K562 (cell line): Measurements from ENCODE around the gene TLL1. TPM values are rescaled to one million over a fixed set of nuclear protein-coding genes. Genes with fewer than 3 reads are reported as not detected.

Source experiments
- ATAC-seq: fragments of 200-7000 bp; cut with Tn5 transposase; 3 replicates; pipeline ENCODE4 v1.9.1; 2020; ENCODE audit warnings: moderate library complexity
- BruUV-seq: library from RNA; stranded (reverse); fragments of 400-500 nt; replicated peaks from 2 replicates; lab custom pipeline; 2021; lab: Mats Ljungman, UMichigan
- CTCF ChIA-PET: fragments of 300-600 bp; formaldehyde crosslinking; extraction: SDS; loops from one replicate; lab custom pipeline; 2021; ENCODE audit warnings: low intra/inter-chr PET ratio; lab: Yijun Ruan, JAX
- POLR2A ChIA-PET: fragments of 300-600, 350-650 bp; sonication (Branson Sonifier 250); formaldehyde crosslinking; extraction: SDS; loops from one replicate; lab custom pipeline; 2021; ENCODE audit warnings: antibody characterized with exemption, inconsistent platforms; lab: Yijun Ruan, JAX
- DNase-seq, 4 experiments: peaks; one replicate each; pipeline versions ENCODE4 v3.0.0 to v3.0.0-alpha.2; 2011 to 2018; ENCODE audit warnings: low spot score in 3 of 4, mixed read lengths in 3 of 4; ENCODE audit errors: extremely low read depth in 1 of 4
- FAIRE-seq: peaks from 2 replicates; lab custom pipeline; 2011; peaks lifted over from hg19 to GRCh38; lab: Jason Lieb, UNC
- H2AFZ ChIP-seq: 2 replicates; pipeline ENCODE4 v1.6.0; 2011; ENCODE audit warnings: low read depth, low read length, control low read depth, inconsistent platforms
- H3K27ac ChIP-seq: fragments of 200-600 bp; 3 replicates; pipeline ENCODE4 v1.8.0; 2011; ENCODE audit warnings: low read depth, mild to moderate bottlenecking, control low read depth, inconsistent platforms, low read length, moderate library complexity, mixed read lengths; ENCODE audit errors: extremely low read depth
- H3K27me3 ChIP-seq, 2 experiments: fragments of 300-600 bp in 1 of 2; 2 replicates in 1 of 2; 3 replicates in 1 of 2; pipeline versions ENCODE4 v1.6.0 to v1.8.0; 2011; ENCODE audit warnings: inconsistent platforms in 2 of 2, low read length in 2 of 2, mild to moderate bottlenecking in 1 of 2, mixed read lengths in 1 of 2, moderate library complexity in 1 of 2; ENCODE audit not compliant: control insufficient read depth in 2 of 2, insufficient read depth in 2 of 2
- H3K36me3 ChIP-seq: fragments of 300-600 bp; 3 replicates; pipeline ENCODE4 v1.8.0; 2011; ENCODE audit warnings: mild to moderate bottlenecking, low read length, inconsistent platforms; ENCODE audit not compliant: control insufficient read depth, insufficient read depth
- H3K4me1 ChIP-seq, 2 experiments: fragments of 200-600 bp in 1 of 2; replicated peaks in 1 of 2; 2 replicates in 1 of 2; 3 replicates in 1 of 2; pipeline versions ENCODE4 v1.5.1 to v1.8.0; 2011; ENCODE audit warnings: inconsistent platforms in 2 of 2, low read length in 2 of 2, mild to moderate bottlenecking in 1 of 2, mixed read lengths in 1 of 2, moderate library complexity in 1 of 2; ENCODE audit not compliant: control insufficient read depth in 2 of 2, insufficient read depth in 2 of 2
- H3K4me2 ChIP-seq: 2 replicates; pipeline ENCODE4 v1.6.1; 2011; ENCODE audit warnings: low read length, control low read depth, inconsistent platforms, mixed read lengths; ENCODE audit not compliant: insufficient read depth
- H3K4me3 ChIP-seq: fragments of 200-600 bp; sonication (generic), shearing (Covaris generic); 2 replicates; pipeline ENCODE4 v1.5.1; 2016; ENCODE audit warnings: control low read depth, inconsistent platforms
- H3K79me2 ChIP-seq: fragments of 200-600 bp; 3 replicates; pipeline ENCODE4 v1.8.0; 2011; ENCODE audit warnings: low read length, inconsistent platforms; ENCODE audit not compliant: control insufficient read depth, insufficient read depth
- H3K9ac ChIP-seq, 2 experiments: 2 replicates each; pipeline versions ENCODE4 v1.6.0 to v1.6.1; 2011; ENCODE audit warnings: low read depth in 2 of 2, low read length in 2 of 2, control low read depth in 1 of 2, inconsistent platforms in 1 of 2, mild to moderate bottlenecking in 1 of 2, mixed read lengths in 1 of 2; ENCODE audit not compliant: insufficient read depth in 1 of 2
- H3K9me1 ChIP-seq: one replicate; pipeline ENCODE4 v1.6.0; 2011; ENCODE audit warnings: inconsistent platforms, mild to moderate bottlenecking, low read length, moderate library complexity; ENCODE audit not compliant: control insufficient read depth, insufficient read depth
- H3K9me3 ChIP-seq: replicated peaks from 2 replicates; pipeline ENCODE4 v1.5.1; 2011; ENCODE audit warnings: low read depth, low read length, inconsistent platforms; ENCODE audit not compliant: control insufficient read depth, insufficient read depth
- H4K20me1 ChIP-seq: replicated peaks from 2 replicates; pipeline ENCODE4 v1.6.1; 2011; ENCODE audit warnings: low read length, inconsistent platforms, mixed read lengths; ENCODE audit not compliant: control insufficient read depth, insufficient read depth
- E4F1 ChIP-seq: fragments of 250-450 bp; sonication (Bioruptor Pico); IDR thresholded peaks from 2 replicates; pipeline ENCODE4 v1.5.0; 2021; ENCODE audit warnings: mild to moderate bottlenecking, borderline replicate concordance
- FOXP4 ChIP-seq: sonication (generic); formaldehyde crosslinking; IDR thresholded peaks from 2 replicates; pipeline ENCODE4 v1.8.0; 2022; ENCODE audit warnings: mild to moderate bottlenecking, missing genetic modification reagents, borderline replicate concordance
- HBP1 ChIP-seq: fragments of 450-650 bp; formaldehyde crosslinking; IDR thresholded peaks from 2 replicates; pipeline ENCODE4 v1.4.0; 2022; ENCODE audit warnings: missing genetic modification characterization
- JUNB ChIP-seq: fragments of 450-650 bp; formaldehyde crosslinking; conservative IDR thresholded peaks from 2 replicates; pipeline ENCODE4 v1.4.0; 2020; ENCODE audit warnings: mild to moderate bottlenecking
- ZHX1 ChIP-seq: fragments of 150-350 bp; conservative IDR thresholded peaks from 2 replicates; pipeline ENCODE4 v1.6.1; 2014; ENCODE audit warnings: low read length
- ZNF780A ChIP-seq: fragments of 250-450 bp; sonication (Bioruptor Pico); IDR thresholded peaks from 2 replicates; pipeline ENCODE4 v1.5.0; 2021; ENCODE audit warnings: mild to moderate bottlenecking
- WGBS: fragments of 100-300 bp; shearing (Covaris generic); methylation state at CpG from one replicate; pipeline ENCODE4 v1.1.6; 2016; ENCODE audit warnings: low coverage, mixed read lengths; ENCODE audit not compliant: insufficient coverage; ENCODE audit errors: missing lambda C conversion rate; 5-methylcytosine and 5-hydroxymethylcytosine counted together
- in situ Hi-C: fragments of 300-500 bp; cut with MboI; formaldehyde crosslinking; loops from 4 replicates; pipeline ENCODE4 v1.15.0; 2018; ENCODE audit warnings: inconsistent platforms, mixed read lengths
- intact Hi-C: fragments of 100-400 bp; cut with micrococcal nuclease; formaldehyde crosslinking; loops from 2 replicates; pipeline ENCODE4 v1.14.2; 2022
- polyA plus RNA-seq, 8 experiments: library from polyadenylated mRNA; depleted of rRNA in 4 of 8; stranded (reverse) in 5 of 8; unstranded in 3 of 8; fragments of >200 nt; fragmentation: Nextera tagmentation in 2 of 8; fragmentation: Illumina TruSeq in 1 of 8; extraction: Ambion mirVana in 2 of 8; extraction: Trizol in 1 of 8; gene quantifications; 2 replicates each; pipeline versions ENCODE4 v1.2.1 to v1.2.3, GENCODE V29; 2011 to 2014; ENCODE audit warnings: inconsistent platforms in 1 of 8, missing spikeins in 1 of 8
- total RNA-seq, 7 experiments: library from RNA; depleted of rRNA in 6 of 7; stranded (reverse); fragments of >200 nt in 6 of 7; fragmentation: Illumina TruSeq in 2 of 7; extraction: Trizol in 2 of 7; gene quantifications; 2 replicates each; pipeline versions ENCODE4 v1.2.1 to v1.2.3, GENCODE V29; 2011 to 2021; ENCODE audit warnings: low replicate concordance in 1 of 7

Gene TLL1
- total and polyA plus RNA-seq, 9 of the 15 experiments (the other 6 are each of a cell fraction or from before 2014, with no cell fraction given), result not detected

GRCh38 chr4:165838575-165838974 lies 34.5 kb upstream of the TLL1 start (continued):
- TF ChIP-seq ZHX1, result no peak
- no peak for TF ChIP-seq ZNF780A (CRISPR knock-in tag)
- TF ChIP-seq HBP1 (CRISPR knock-in tag), result no peak

GRCh38 chr4:165839615-165840333 lies 33.3 kb upstream of the TLL1 start:
- intact Hi-C loops (no loop called here), in situ Hi-C loops (no loop called here)
- no peaks in the 10 kb centered on the region for H3K36me3 ChIP-seq
- H3K4me2 ChIP-seq, result no peak overlapping the region
- H3K27ac ChIP-seq, result no peak overlapping the region
- no peak overlapping the region for H3K4me3 ChIP-seq
- no peaks in the 10 kb centered on the region for H3K27me3 ChIP-seq
- ChIA-PET CTCF (no interaction called here), POLR2A (no interaction called here)
- 0% methylated on average over 5 of the region's 5 CpGs for WGBS
- ATAC-seq (no peak), DNase-seq (no peak), FAIRE-seq (no peak)
- no peaks in the 10 kb centered on the region for H3K79me2 ChIP-seq
- H4K20me1 ChIP-seq, result no peaks in the 10 kb centered on the region
- no peak overlapping the region for H2AFZ ChIP-seq
- H3K4me1 ChIP-seq, result no peaks in the 10 kb centered on the region
- no peaks in the 10 kb centered on the region for H3K9me3 ChIP-seq
- H3K9me1 ChIP-seq, result no peaks in the 10 kb centered on the region
- BruUV-seq, result no TSS peak
- H3K9ac ChIP-seq, result no peak overlapping the region
- no peak for TF ChIP-seq FOXP4 (CRISPR knock-in tag)
- no peak for TF ChIP-seq JUNB
- TF ChIP-seq E4F1 (CRISPR knock-in tag), result no peak
